NCI-H345 treated with DMSO at 0.1 percent for 48 hours (cell line): ENCODE results near the gene HINFP.
A peak's percentile ranks its signal among the peaks of the same experiment; 100 is the strongest.

Source experiments
- DNase-seq: peaks from one replicate; lab custom pipeline; 2025; ENCODE audit not compliant: unreplicated experiment; lab: John Stamatoyannopoulos, UW

Gene HINFP, protein sequence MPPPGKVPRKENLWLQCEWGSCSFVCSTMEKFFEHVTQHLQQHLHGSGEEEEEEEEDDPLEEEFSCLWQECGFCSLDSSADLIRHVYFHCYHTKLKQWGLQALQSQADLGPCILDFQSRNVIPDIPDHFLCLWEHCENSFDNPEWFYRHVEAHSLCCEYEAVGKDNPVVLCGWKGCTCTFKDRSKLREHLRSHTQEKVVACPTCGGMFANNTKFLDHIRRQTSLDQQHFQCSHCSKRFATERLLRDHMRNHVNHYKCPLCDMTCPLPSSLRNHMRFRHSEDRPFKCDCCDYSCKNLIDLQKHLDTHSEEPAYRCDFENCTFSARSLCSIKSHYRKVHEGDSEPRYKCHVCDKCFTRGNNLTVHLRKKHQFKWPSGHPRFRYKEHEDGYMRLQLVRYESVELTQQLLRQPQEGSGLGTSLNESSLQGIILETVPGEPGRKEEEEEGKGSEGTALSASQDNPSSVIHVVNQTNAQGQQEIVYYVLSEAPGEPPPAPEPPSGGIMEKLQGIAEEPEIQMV

DNA sequence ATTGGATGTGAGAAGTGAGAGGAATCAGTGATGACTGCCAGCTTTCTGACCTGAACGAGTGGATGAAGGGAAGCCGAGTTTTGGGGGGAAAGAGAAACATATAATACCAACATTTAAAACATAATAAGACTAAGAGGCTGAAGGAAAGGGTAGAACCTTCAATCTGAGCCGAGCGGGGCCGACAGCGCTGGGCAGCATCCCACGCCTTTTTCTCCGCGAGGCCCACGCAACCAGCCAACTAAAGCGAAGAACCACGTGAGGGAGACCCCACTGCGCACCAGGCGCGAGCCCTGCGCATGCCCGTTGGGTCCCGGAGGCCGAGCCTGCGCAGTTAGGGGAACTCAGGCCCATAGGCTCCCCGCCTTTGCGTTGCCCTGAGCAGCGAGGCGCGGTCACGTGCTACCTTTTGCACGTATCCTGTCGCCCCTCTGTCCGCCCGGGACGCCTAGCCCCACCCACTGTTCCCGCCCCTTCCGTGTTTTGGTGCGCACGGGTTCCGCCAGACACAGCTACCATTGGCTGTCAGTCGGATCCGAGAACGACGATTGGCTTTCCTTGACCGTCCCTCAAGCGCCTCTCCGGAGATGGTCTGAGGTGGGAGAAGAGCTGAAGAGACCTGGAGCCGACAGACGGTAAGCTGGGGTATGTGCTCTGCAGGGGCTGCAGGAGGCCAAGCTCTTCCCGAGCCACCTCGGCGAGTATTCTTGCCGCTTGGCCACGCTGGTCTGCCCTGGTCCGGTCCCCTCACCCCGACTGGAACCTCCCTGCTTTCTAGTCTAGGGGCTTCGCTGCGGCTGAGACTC lies at the start of gene HINFP:
TSS of gene HINFP (plus strand) at position 573 of the 803 bp plus-strand sequence. CDS start 5,365 bp downstream, outside the sequence.
- peak; percentile 99 for DNase-seq

DNA sequence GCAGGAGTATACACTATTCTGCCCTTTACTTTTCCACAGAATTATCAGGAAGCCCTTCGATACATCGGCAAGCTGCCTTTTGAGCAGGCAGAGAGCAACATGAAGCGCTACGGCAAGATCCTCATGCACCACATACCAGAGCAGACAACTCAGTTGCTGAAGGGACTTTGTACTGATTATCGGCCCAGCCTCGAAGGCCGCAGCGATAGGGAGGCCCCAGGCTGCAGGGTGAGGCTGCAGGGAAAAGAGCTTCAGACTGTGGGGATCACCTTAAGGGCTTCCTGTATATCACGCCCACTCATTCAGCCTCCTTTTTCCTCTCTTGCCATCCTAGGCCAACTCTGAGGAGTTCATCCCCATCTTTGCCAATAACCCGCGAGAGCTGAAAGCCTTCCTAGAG lies 43.5 kb upstream of the HINFP start:
- no peak for DNase-seq

DNA sequence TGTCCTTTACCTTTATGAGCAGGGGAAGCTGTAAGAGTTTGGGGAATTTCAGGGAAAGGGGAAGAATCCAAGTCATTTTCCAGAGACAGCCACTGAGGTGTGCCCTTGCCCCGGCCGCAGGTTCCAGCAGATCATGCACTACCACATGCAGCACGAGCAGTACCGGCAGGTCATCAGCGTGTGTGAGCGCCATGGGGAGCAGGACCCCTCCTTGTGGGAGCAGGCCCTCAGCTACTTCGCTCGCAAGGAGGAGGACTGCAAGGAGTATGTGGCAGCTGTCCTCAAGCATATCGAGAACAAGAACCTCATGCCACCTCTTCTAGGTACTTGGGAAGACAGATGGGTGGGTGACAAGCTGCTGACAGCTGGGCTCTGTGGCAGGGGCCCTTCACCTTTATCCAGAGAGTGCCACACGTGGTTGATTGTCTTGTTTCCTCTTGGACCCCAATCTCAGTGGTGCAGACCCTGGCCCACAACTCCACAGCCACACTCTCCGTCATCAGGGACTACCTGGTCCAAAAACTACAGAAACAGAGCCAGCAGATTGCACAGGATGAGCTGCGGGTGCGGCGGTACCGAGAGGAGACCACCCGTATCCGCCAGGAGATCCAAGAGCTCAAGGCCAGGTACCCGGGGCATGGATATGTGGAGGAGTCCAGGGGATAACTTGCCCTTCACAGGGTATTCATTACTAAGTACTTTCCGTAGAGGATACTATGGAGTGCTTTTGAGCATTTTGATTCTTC lies 42.5 kb upstream of the HINFP start:
- DNase-seq: no peak

DNA sequence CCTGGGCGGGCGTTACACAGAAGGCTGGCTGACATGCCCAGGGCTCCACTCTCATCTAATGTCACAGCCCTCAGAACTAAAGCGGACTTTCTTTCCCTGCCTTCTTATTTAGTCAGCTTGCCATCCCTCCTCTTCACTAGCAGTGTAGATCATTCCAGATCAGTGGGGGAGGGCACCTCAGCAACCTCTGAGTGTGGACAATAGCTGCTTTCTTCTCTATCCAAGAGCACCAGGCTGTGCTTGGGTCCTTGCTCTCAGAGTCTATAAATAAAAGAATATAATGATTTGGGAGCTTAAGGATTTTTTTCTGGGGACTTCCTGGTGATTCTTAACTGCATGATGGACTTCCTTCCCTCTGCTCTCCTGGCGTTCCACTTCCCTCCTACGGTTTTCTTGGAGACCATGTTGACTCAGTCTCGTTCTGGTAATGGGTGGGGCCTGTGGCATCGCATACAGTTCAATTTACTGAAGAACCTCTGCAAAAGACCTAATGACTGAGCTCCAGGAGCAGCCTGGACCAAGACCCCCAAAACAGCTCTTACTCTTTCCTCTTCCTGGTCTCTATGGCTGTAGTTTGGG lies 39.6 kb upstream of the HINFP start:
- no peak for DNase-seq

DNA sequence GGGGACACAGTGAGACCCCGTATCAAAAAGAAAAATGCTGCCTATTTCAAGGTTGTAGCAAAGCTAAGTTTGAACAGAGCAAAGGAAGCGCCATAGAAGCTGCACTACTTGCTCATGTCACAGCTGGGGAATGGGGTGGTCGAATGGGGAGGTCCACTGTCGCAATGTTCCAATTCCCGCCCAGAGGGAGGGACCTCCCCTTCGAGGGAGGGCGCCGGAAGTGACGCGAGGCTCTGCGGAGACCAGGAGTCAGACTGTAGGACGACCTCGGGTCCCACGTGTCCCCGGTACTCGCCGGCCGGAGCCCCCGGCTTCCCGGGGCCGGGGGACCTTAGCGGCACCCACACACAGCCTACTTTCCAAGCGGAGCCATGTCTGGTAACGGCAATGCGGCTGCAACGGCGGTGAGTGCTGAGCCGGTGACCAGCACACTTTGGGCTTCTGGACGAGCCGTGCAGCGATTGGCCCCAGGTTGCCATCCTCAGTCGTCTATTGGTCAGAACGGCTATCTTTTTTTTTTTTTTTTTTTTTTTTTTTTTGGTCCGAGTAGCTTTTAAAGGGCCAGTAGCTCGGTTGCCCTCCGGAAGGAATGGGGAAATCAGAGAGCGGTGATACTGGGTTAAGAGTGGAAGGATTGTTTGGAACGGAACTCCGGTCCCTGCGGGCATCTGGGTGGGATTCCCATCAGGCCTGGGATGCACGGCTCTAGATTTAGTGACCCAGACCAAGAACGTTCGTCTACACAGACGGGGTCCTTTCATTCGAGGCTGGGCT lies 36.5 kb upstream of the HINFP start, which contains the start of gene HMBS:
TSS of gene HMBS (plus strand) at position 219 of the 774 bp plus-strand sequence. CDS start at position 372, 153 bp downstream.
- DNase-seq: peak; percentile 91

DNA sequence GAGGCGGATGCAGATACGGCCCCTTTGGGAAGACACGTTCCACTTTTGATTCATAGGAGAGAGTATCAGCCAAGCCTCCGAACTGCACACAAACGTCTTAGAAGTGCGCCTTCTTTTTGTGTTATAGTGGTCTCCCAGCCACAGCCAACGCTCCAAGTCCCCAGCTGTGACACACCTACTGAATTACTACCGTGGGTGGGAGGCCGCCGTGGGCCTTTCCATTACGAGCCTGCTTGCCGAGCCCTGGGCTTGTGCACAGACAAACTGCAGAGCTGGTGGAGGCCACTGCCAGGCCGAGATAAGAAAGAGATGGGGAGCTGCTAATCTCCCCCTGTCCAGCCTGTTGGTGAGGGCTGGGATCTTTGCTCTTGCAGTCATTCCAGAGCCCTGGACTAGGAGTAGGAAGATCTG lies 35.9 kb upstream of the HINFP start:
- DNase-seq: no peak

DNA sequence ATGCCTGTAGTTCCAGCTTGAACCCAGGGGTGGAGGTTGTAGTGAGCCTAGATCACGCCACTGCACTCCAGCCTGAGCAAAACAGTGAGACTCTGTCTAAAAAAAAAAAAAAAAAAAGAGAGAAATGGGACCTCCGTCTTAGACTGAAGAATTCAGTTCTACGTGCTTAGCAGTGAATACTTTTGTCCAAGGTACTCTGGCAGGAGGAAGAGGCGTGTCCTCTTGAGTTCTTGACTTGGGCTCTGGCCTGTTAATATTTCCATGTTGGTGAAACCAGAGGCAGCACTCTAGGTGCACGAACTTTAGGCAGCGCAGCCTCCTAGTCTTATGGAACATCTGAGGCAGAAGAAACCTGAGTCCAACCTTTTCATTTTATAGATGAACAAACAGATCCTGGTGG lies 34.3 kb upstream of the HINFP start:
- no peak for DNase-seq

DNA sequence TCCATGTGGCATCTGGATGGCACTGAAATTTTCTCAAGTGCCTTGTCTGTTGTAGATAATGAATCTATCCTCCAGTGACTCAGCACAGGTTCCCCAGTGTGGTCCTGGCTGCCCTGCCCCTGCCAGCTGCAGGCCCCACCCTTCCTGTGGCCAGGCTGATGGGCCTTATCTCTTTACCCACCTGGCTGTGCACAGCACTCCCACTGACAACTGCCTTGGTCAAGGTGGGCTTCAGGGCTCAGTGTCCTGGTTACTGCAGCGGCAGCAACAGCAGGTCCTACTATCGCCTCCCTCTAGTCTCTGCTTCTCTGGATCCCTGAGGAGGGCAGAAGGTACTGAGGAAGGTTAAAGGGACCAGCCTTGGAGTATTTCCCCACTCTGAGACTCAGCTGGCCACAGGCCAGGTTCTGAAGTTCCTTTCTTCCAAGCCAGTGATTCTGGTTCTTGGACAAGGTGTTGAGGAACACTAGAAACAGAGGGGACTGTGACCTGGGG lies 33.6 kb upstream of the HINFP start:
- DNase-seq: no peak

DNA sequence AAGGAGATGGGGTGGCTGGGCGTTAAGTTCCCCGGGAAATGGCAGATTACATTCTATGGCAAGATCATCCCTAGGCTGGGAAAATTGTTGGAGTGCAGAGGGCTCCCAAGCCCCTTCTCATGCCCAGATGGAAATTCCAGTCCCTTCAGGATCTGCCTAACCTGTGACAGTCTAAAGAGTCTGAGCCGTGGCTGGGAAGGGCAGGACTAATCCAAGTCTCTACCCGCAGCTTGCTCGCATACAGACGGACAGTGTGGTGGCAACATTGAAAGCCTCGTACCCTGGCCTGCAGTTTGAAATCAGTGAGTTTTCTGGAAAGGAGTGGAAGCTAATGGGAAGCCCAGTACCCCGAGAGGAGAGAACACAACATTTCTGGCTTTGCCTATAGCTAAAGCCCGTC lies 33.0 kb upstream of the HINFP start:
- DNase-seq: no peak

DNA sequence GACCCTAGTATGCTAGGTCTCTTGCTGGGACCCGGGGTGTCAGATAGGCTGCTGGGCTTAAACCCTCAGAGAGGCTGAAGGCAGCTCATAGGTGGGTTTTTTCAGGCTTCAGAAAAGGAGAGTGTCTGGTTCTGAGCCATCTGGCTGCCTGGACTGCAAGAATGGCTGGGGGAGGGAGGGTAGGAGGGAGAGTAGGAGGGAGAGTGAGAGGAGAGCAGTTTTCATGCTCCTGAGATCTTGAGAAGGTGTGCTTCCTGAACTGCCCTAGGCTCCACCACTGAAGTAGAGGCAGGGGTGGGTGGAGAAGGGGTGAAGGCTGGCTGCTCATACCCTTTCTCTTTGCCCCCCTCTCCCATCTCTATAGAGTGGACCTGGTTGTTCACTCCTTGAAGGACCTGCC lies 32.1 kb upstream of the HINFP start:
- DNase-seq: no peak

DNA sequence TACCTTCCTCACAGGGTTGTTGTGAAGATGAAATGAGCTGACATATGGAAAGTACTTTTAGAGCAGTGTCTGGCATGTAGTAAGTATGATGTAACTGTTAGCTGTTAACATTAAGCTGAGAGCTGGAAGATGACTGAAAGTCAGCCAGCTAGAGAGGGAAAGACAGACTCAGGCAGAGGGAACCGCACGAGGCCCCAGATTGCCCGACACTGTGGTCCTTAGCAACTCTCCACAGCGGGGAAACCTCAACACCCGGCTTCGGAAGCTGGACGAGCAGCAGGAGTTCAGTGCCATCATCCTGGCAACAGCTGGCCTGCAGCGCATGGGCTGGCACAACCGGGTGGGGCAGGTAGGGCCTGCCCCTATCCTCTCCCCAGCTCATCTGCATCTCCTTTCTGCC lies 30.2 kb upstream of the HINFP start:
- no peak for DNase-seq

DNA sequence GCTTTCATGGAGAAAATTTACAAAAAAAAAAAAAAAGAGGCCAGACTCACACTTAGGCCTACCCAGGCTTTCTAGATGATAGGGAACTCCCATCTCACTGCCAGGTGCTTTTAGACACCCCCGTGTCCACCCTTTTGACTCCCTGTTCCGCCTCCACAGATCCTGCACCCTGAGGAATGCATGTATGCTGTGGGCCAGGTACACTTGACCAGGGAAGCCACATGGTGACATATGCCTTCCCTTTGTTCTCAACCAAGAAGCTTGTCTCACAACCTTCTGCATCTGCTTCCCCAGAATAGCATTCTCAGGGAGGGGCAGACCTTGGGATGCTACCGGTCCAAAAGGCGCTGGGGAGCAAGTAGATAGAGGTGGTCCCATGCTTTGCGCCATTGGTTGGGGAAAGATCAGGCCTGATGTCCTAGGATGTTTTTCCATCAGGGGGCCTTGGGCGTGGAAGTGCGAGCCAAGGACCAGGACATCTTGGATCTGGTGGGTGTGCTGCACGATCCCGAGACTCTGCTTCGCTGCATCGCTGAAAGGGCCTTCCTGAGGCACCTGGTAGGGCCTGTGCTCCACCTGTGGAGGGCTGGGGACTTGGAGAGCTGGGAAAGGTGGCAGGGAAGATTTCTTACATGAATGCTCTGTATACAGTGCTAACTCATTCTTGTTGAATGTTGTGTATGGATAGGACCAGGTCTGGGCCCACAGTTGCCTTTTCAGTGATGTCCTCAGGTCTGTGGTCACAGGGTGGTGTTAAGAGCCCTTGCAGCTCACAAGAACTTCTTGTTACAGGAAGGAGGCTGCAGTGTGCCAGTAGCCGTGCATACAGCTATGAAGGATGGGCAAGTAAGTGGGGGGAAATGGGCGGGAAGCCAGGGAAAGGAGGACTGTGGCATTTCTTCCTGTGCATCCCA lies 29.2 kb upstream of the HINFP start:
- no peak for DNase-seq

DNA sequence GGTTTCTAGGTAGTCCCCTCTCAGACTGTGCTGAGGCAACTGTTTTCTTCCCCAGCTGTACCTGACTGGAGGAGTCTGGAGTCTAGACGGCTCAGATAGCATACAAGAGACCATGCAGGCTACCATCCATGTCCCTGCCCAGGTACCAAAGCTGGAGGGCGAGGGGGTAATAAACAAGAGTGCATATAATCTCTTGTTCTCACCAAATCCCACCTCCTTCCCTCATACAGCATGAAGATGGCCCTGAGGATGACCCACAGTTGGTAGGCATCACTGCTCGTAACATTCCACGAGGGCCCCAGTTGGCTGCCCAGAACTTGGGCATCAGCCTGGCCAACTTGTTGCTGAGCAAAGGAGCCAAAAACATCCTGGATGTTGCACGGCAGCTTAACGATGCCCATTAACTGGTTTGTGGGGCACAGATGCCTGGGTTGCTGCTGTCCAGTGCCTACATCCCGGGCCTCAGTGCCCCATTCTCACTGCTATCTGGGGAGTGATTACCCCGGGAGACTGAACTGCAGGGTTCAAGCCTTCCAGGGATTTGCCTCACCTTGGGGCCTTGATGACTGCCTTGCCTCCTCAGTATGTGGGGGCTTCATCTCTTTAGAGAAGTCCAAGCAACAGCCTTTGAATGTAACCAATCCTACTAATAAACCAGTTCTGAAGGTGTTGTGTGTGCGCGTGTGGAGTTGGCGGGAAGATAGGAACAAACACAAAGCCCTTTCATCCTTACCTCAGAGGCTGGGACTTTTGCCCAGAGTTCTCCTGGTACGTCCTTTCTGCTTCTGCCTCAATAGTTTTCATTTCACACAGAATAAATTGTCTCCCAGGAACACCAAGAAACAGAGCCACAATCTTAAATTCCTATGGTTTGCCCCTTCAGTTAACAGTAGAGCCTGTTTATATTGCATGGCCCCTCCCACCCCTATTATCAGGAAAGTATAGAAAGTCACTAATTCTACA lies 28.2 kb upstream of the HINFP start:
- no peak for DNase-seq

DNA sequence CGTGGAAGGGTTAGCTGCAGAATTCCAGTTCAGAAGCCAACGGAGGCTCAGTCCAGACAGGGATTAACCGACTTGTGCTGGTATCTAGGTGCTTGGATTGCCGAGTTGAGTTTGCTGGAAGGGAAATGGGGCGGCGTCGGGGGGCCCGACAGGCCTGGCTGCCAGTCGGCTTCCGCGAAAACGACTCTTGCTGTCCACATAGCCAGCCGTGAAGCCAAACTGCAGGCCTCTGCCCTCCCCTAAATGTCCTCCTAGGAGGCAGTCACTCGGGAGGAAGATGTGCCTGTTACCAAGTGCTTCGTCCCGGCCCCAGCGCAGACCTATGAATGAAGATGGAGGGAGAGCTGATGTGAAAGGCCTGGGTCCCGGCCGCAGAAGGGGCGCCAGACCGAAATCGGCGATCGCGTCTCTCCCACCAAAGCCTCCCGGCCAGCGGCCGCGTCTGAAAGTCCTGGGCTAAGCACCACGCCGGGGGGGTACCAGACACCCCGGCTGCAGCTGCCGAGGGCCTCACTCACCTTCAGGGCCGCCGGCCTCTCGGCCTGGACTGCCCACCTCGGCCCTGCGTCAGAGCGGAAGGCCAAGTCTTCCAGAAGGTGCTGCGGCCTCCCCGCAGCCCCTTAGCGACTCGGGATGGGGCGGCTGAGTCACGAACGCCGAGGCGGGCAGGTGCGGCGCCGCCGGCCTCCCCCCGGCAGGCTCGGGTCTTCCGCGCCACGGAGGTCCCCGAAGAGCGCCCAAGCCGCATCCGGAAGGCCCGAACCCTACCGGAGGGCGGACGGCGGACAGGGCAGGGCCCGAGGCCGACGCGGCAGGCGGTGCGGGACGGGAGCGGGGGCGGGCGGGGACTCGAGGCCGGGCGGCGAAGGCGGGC lies 27.2 kb upstream of the HINFP start:
- DNase-seq: no peak

DNA sequence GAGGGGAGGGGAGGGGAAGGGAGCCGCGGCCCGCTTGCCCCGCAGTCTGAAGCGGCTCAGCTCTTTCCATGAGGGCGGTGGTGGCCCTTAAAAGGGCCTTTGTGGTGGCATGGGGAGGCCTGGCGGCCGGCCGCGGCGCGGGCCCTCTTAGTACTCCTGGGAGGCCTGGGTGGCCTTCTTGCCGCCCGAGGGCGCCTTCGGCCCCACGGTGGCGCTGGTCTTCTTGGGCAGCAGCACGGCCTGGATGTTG lies 26.6 kb upstream of the HINFP start:
- DNase-seq: no peak

DNA sequence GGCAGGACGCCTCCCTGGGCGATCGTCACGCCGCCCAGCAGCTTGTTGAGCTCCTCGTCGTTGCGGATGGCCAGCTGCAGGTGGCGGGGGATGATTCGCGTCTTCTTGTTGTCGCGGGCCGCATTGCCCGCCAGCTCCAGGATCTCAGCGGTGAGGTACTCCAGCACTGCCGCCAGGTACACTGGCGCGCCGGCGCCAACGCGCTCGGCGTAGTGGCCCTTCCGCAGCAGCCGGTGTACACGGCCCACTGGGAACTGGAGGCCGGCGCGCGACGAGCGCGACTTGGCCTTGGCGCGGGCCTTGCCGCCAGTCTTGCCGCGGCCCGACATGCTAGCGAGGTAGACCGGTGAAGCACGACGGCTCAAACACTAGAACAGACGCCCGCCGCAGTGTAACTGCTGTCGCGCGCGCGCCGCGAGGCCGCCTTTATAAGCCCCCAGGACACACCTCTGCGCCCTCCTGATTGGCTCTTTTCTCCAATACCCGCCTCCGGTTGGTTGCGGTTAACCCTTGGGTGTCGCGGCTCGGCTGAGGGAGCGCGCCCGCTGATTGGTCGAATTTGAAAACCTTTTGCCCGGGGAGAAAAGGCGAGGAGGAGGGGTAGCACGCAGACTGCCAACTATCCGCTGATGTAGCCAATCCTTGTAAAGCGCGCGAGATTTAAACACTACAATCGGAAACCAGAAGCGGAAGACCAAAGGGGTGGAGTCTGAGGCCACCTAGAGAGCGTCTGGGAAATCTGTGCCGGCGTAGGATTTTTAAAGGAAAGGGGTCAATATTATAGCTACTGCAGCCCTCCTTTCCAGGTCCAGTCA lies 26.1 kb upstream of the HINFP start:
- peak; percentile 98 for DNase-seq
